ENCODE data around the gene DYSF. TPM values are rescaled to one million over a fixed set of nuclear protein-coding genes. Genes with fewer than 3 reads are reported as not detected.

Gene DYSF
- total and polyA plus RNA-seq, 2 donors (not counting 3 experiments of a cell fraction or from before 2014, with no cell fraction given): 50.9 to 152 TPM

- Histone ChIP-seq H3K36me3 (ENCODE audit: control insufficient read depth in 2 of 2, extremely low read depth in 1 of 2, insufficient read depth in 2 of 2, low read length in 2 of 2) (peaks cover 5 to 9% of the 10 kb centered on the region in 2 experiments), H3K4me1 (ENCODE audit: control insufficient read depth, extremely low read depth, insufficient read depth, low read length) (peaks cover 41% of the 10 kb centered on the region), H3K79me2 (ENCODE audit: control insufficient read depth, insufficient read depth, low read length) (no peaks in the 10 kb centered on the region), H4K20me1 (replicated peaks; ENCODE audit: control insufficient read depth, extremely low read depth, insufficient read depth, low read length) (no peaks in the 10 kb centered on the region), H3K9me1 (replicated peaks; ENCODE audit: control insufficient read depth, extremely low read depth, insufficient read depth, low read length) (no peaks in the 10 kb centered on the region), H3K4me3 (replicated peaks in 1 of 3; ENCODE audit: insufficient read depth in 1 of 3, low read depth in 1 of 3, low read length in 3 of 3) (no peak overlapping the region), H3K27me3 (ENCODE audit: control insufficient read depth in 2 of 2, insufficient read depth in 2 of 2, low read length in 2 of 2) (no peaks in the 10 kb centered on the region), H3K9me3 (replicated peaks; ENCODE audit: control insufficient read depth, insufficient read depth, low read length) (no peaks in the 10 kb centered on the region), H3K4me2 (ENCODE audit: insufficient read depth, low read length) (peak overlapping the region; percentile 47), H3K9ac (replicated peaks; ENCODE audit: extremely low read depth, insufficient read depth, low read length) (peak overlapping the region; percentile 80), H2AFZ (ENCODE audit: low read depth, low read length) (no peak overlapping the region), H3K27ac (ENCODE audit: insufficient read depth, low read depth, low read length) (peak overlapping the region; percentile 96)
- TF ChIP-seq MYC (IDR thresholded peaks at IDR 0.05; ENCODE audit: low read depth, low read length): peak; percentile 47
- peak; percentile 73 for TF ChIP-seq JUN (IDR thresholded peaks at IDR 0.05; ENCODE audit: borderline replicate concordance, insufficient read depth, insufficient read length, low read depth)
- TF ChIP-seq POLR2AphosphoS5 (IDR thresholded peaks at IDR 0.05; ENCODE audit: insufficient read depth, low read depth, low read length): peak; percentile 96
- peak; percentile 24 for TF ChIP-seq MAX (IDR thresholded peaks at IDR 0.05; ENCODE audit: insufficient read depth, insufficient read length)
- no peak for TF ChIP-seq EZH2 (IDR thresholded peaks at IDR 0.05; ENCODE audit: borderline replicate concordance, low read depth, low read length, severe bottlenecking)
- peak; percentile 94 for TF ChIP-seq GATA2 (IDR thresholded peaks at IDR 0.05; ENCODE audit: insufficient read depth, insufficient read length, low read depth, low read length)
- no peak for TF ChIP-seq CTCF (IDR thresholded peaks at IDR 0.05; ENCODE audit: extremely low read depth in 1 of 2, insufficient read depth in 1 of 2, low read depth in 1 of 2, low read length in 2 of 2)
- peak; percentile 72 for TF ChIP-seq POLR2A (IDR thresholded peaks at IDR 0.05; ENCODE audit: low read depth, low read length)
- TF ChIP-seq FOS (IDR thresholded peaks at IDR 0.05; ENCODE audit: borderline replicate concordance, insufficient read depth, low read length): peak; percentile 93
- POLR2A ChIA-PET: interaction anchor here (1.0 kb wide), 1 partner anchor 25 kb away, joined by 3 read pairs; no protein-coding TSS in a partner anchor
- BruUV-seq (replicated peaks): no TSS peak
- FAIRE-seq: peak; percentile 92
- DNase-seq (ENCODE audit: low read depth, low spot score): peak; percentile 98
- intact Hi-C loops (cut with micrococcal nuclease) (loop anchor here (1.0 kb wide), 5 partner anchors 8 to 69 kb away; no protein-coding TSS in a partner anchor), dilution Hi-C loops (cut with MboI; ENCODE audit: extremely low pct_ligation_motif_present, low sequenced_read_pairs) (no loop called here)
- CTCF ChIA-PET: interaction anchor here (1.4 to 2.0 kb wide), 4 partner anchors 18 to 192 kb away, joined by 3 to 17 read pairs (median 5); no protein-coding TSS in a partner anchor
Observed at GRCh38 chr2:71492112-71492511, 38.8 kb downstream of the DYSF start.

Measured in endothelial cell of umbilical vein (primary cell).